NCI-H128 (cell line): Measurements from ENCODE around the gene ISOC2.

Source experiments
- DNase-seq: peaks from one replicate; lab custom pipeline; 2025; ENCODE audit not compliant: unreplicated experiment; lab: John Stamatoyannopoulos, UW

Gene ISOC2

GRCh38 chr19:55479451-55480230, 18.2 kb upstream of the ISOC2 start:
- DNase-seq: no peak

- DNase-seq: no peak
Measured at GRCh38 chr19:55479045-55479444, 17.6 kb upstream of the ISOC2 start.

- DNase-seq: no peak
Measured at GRCh38 chr19:55478364-55478763, 16.9 kb upstream of the ISOC2 start.

DNA sequence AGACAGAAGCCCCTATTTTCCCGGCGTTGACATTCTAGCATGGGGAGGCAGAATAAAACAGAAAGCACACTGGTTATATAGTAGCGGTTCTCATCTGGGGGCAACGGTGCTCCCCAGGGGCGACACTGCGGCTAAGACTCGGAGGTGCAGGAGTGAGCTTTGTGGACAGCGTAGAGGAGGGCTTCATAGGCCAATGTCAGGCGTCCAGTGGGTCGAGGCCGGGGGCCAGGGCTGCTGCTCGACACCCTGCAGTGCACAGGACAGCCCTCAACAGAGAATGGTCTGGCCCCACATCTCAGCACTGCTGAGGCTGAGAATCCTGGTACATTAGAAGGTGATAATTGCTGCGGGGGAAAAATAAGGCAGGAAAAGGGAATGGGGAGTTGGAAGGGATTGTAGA, 16.5 kb upstream of the ISOC2 start:
- DNase-seq: no peak

DNA sequence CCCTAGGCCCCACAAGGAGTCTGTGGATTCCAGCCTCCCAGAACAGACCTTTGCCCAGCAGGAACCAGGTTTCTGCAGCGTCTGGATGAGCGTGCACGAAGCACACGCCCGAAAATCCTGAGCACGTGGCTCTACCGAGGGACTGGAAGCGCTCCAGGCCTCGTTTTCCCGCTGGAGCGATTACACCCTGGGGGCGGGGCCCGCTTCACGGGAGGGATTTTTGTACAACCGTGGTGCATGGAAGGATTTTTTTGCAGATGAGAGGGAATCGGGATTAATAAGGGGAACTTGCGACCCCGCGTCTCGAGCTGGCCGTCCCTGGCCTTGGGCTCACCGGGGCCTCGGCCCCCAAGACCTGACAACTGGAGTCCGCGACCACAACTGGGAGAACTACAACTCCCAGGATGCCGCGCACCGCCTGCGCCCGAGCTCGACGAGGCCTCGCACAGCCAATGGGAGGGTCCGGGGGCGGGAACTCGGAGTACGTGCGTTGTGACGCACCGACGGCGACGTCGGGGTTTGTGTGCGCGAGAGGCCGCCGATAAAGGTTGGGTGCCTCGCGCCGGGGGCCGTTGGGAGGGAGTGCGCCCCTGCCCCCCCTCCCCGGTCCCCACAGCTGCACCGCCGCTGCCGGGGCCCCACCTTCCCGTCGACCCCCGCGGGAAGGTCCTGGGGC, 14.8 kb upstream of the ISOC2 start, which contains the start of gene ZNF628:
Gene ZNF628, plus strand, starts transcription at position 518 of the 676 bp plus-strand sequence. CDS start 3,294 bp downstream, outside the sequence.
- DNase-seq: peak; percentile 96

GRCh38 chr19:55474269-55475265, 13.1 kb upstream of the ISOC2 start:
- no peak for DNase-seq

DNA sequence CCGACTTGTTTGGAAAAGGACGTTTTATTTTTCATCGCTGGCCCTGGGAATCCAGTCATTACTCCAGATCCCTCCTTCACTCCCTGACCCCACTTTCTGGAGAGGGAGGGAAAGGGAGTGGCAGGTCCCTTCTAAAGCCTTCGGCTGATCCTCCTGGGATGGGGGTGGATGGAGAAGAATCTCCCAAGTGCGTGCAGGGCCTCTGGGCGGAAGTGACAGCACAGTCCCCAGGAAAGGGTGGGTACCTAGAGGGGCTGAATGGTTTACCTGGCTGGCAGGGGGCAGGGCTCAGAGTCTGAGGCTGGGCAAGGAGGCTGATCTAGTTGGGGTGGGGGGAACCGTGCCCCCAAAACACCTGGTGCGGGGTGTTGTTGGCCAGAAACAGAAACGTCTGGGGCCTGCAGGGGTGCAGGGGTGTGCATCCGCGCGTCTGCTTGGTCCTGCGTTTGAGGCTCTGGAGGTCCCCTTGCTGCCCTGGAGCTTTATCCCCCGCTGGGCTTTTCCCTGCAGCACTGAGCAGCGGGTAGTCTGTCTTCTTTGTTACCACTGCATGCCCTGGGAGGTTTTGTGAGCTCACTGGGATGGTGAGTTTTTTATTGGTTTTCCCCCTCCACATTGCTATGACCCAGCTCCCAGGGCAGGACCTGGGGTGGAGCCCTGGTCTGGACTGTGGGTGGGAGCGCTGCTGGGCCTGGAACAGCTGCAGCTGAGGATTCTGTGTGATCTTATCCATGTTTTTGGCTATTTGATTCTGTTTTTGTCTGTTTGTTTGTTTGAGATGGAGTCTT, 12.0 kb upstream of the ISOC2 start:
- no peak for DNase-seq

DNA sequence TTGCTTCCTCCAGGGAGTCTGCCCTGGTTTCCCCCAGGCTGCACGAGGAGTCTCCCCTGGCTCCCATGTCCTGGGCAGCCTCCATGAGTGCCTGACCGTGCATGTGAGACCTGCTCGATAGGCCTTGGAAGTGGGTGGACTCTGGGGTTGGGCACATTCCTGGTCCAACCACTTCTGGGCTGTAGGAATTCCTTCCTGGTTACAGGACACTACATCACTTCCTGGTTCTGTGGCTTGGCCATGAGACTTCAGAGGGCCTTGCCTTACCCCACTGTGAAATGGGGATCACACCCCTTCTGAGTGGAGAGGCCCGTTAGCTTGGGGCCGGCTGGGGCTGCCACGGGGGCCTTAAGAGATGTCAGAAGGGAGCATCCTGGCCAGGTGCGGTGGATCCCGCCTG, 11.0 kb upstream of the ISOC2 start:
- DNase-seq: no peak

DNA sequence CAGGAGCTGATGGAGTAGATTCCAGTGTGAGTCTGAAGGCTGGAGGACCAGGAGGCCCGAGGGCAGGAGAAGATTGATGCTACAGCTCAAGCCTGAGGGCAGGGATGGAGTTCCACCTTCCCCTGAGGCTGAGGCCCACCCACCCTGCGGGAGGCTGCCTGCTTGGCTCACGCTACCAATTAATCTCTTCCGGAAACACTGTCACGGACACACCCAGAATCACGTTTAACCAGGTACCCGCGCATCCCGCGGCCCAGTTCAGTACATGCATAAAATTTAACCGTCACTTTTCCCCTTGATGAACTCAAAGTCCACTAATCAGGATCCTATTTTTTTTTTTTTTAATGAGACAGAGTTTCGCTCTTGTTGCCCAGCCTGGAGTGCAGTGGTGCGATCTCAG, 9.8 kb upstream of the ISOC2 start:
- DNase-seq: no peak

DNA sequence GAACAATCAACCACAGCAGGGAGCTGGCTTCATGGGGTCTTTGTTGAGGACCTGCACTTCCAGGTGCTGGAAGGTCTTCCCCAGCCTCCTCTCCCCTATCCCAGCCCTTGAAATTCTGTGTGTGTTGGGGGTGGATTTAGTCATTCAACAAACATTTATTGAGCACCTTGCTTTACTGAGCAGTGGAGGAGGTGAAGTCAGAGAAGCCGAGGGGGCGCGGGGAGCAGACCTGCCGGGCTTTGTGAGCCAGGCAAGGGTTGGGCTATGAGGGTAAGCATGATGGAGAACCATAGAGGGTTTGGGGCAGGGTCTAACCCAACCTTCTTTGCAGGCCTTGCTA, 6.6 kb upstream of the ISOC2 start:
- no peak for DNase-seq

DNA sequence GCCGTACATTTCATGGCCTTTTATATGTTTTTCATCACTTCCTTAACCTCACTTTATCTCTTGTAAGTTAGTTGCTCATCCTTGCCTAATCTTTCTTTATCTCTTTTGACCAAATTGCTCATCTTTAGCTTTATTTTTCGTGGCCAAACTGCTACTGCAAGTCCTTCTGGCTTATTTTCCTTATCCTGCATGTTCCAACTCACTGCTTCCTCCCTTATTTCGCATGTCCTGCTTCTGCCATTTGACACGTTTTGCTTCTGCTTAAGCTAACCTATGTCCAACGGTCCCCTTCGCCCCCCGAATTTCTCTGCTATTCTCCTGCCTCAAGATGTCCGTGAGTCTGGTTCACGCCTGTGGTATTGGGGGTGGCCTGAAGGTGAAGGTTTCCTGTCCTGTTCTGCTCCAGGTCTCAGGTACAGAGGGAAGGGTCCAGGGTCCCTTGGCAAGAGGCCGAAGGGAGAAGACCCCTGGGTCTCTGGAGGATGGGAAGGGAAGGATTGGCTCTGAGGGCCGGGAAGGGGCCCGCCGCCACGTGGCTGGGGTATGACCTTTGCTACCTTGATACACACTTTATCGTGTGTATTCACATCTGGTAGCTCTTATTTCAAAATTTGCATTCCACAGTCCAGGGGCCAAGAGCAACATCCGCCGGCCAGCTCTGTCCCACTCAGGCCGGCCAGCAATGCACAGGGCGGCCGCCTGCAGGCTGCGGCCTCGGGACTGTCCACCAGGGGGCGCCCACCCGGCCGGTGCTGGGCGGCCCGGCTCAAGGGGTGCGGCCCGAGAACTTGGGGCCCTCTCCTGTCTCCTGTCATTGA, 6.0 kb upstream of the ISOC2 start:
- no peak for DNase-seq

GRCh38 chr19:55466241-55466614, 4.8 kb upstream of the ISOC2 start:
- DNase-seq: no peak

DNA sequence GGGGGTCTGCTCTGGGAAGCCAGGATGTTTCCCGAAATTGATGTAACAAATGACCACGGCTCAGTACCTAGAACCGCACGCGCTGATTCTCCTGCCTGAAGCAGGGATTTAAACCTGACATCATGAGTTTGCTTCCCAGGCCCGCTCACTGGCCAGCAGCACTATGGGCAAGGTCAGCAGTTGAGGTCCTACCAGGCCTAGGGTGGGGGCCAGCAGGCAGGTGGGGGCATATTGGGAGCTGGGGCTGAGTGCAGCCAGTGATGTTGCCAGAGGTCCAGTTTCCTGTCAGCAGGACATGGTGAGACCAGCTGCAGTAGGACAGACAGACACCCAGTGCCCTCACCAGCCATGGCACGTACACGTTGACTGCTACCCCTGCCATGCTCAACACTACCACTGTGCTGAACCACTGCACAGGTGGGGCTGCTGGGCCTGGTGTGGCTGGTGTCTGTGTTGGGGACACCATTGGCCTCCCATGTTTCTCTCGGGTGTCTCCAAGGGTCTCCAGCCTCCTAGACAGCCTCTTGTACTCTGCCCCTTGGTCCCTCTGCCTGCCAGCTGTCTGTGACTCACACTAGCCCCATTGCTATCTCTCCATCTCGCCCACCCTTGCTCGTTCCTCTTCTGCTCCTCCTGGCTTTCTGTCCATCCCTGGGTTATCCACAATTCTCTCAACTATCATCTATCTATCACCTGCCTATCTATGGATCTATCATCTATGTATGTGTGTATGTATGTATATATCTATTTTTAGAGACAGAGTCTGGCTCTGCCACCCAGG, 4.2 kb upstream of the ISOC2 start:
- DNase-seq: no peak

GRCh38 chr19:55464662-55465054, 3.2 kb upstream of the ISOC2 start, which contains the start of gene C19orf85:
C19orf85 (minus strand) TSS chr19:55464751; CDS start chr19:55464554, 197 bp downstream.
- DNase-seq: no peak

- no peak for DNase-seq
Measured at GRCh38 chr19:55464039-55464661, 2.7 kb upstream of the ISOC2 start.

- DNase-seq: no peak
Measured at GRCh38 chr19:55463583-55464031, 2.2 kb upstream of the ISOC2 start.

- no peak for DNase-seq
Measured at GRCh38 chr19:55462722-55463121, 1.3 kb upstream of the ISOC2 start.

DNA sequence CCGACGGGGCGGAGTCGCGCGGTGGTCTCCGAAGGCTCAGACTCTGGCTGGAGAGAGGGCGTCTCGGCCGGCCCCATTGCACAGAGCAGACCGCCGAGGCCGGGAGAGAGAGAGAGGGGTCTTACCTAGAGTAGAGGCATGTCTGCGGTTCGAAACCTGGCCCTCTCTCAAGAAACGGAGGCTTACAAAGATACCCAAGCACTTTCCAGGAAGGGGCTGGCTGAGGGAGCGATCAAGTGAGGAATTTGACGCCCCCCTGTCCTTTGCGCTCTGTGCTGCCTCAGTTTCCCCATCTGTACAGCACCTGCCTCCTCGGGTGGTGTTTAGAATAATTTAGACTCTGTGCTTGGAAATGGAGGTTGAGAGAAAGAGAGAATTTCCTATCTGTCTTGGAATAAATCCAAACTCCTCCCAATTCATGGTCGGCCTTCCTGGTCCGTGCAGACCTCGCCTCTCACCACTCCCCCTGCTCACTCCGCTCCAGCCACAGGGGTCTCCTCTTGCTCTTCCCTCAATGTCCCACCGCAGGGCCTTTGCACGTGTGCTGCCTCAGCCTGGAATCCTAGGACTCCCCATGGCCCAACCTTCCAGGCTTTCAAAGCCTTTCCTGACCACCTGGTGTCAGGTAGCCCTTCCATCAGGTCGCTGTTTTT, 658 bp upstream of the ISOC2 start:
- DNase-seq: no peak
